GM13976 (cell line): ENCODE data around the gene SPATC1L.

ENCODE experiments used
- DNase-seq: peaks from one replicate; pipeline ENCODE4 v3.0.0; 2012; ENCODE audit warnings: low spot score
- CTCF ChIP-seq: IDR thresholded peaks from 2 replicates; pipeline ENCODE4 v1.5.1; 2012; ENCODE audit warnings: borderline replicate concordance, mild to moderate bottlenecking; ENCODE audit not compliant: insufficient read depth; ENCODE audit errors: extremely low read depth, missing control alignments, control extremely low read depth
- in situ Hi-C: fragments of 300-500 bp; cut with MboI; formaldehyde crosslinking; loops from one replicate; pipeline ENCODE4 v1.12.0; 2022; ENCODE audit warnings: low sequenced_read_pairs, mixed read lengths, inconsistent platforms; ENCODE audit not compliant: unreplicated experiment

The SPATC1L gene

GRCh38 chr21:46129846-46130651 is 54.2 kb downstream of the SPATC1L start:
- in situ Hi-C loops = no loop called here
- no peak for TF ChIP-seq CTCF
- no peak for DNase-seq

GRCh38 chr21:46128933-46129571 is 55.2 kb downstream of the SPATC1L start:
- in situ Hi-C loops = no loop called here
- no peak for DNase-seq
- no peak for TF ChIP-seq CTCF

GRCh38 chr21:46128106-46128932 is 55.9 kb downstream of the SPATC1L start:
- no peak for TF ChIP-seq CTCF
- in situ Hi-C loops = no loop called here
- no peak for DNase-seq

- no peak for TF ChIP-seq CTCF
- no peak for DNase-seq
- in situ Hi-C loops = no loop called here
Measured at GRCh38 chr21:46127239-46128105, 56.8 kb downstream of the SPATC1L start.

GRCh38 chr21:46126309-46127238 is 57.7 kb downstream of the SPATC1L start:
- DNase-seq = no peak
- no peak for TF ChIP-seq CTCF
- in situ Hi-C loops = no loop called here
